ENCODE measurements around the gene ENDOD1.
"Not testable (repeated sequence)": the region's sequence is repeated elsewhere in the genome, so short reads cannot be mapped to it uniquely, and the experiment has no call there.

Gene ENDOD1

GRCh38 chr11:95089620-95090542, at the start of gene ENDOD1:
ENDOD1 (plus strand) TSS chr11:95089846; CDS start chr11:95089928, 82 bp downstream.
- DNase-seq: peak in 54 of 56 donors; percentile 22 to 94 (median 78)

- no peak for DNase-seq
Measured at GRCh38 chr11:95042239-95042638, 47.4 kb upstream of the ENDOD1 start.

GRCh38 chr11:95042906-95043305, 46.7 kb upstream of the ENDOD1 start:
- no peak for DNase-seq

GRCh38 chr11:95044010-95044409, 45.6 kb upstream of the ENDOD1 start:
- DNase-seq: no peak

- no peak for DNase-seq
Measured at GRCh38 chr11:95045812-95046211, 43.8 kb upstream of the ENDOD1 start.

- DNase-seq: not testable (repeated sequence)
Measured at GRCh38 chr11:95049122-95049521, 40.5 kb upstream of the ENDOD1 start, which contains the start of gene KDM4F. KDM4F (plus strand) TSS chr11:95049422.

- DNase-seq: no peak
Measured at GRCh38 chr11:95050595-95051202, 38.9 kb upstream of the ENDOD1 start.

- DNase-seq: no peak
Measured at GRCh38 chr11:95054356-95054755, 35.3 kb upstream of the ENDOD1 start.

- no peak for DNase-seq
Measured at GRCh38 chr11:95055283-95055897, 34.3 kb upstream of the ENDOD1 start.

GRCh38 chr11:95057959-95058358, 31.7 kb upstream of the ENDOD1 start:
- no peak for DNase-seq

- no peak for DNase-seq
Measured at GRCh38 chr11:95058621-95059020, 31.0 kb upstream of the ENDOD1 start.

- no peak for DNase-seq
Measured at GRCh38 chr11:95059046-95059445, 30.6 kb upstream of the ENDOD1 start.

- peak in 3 of 56 donors; percentile 10 to 31 (median 12) for DNase-seq
Measured at GRCh38 chr11:95065336-95065735, 24.3 kb upstream of the ENDOD1 start.

- DNase-seq: no peak
Measured at GRCh38 chr11:95066716-95067038, 23.0 kb upstream of the ENDOD1 start, which contains the start of gene SRSF8. SRSF8 (plus strand) TSS chr11:95066919; CDS start chr11:95067227, 308 bp downstream.

GRCh38 chr11:95067039-95067840, 22.4 kb upstream of the ENDOD1 start:
- peak in 54 of 56 donors; percentile 22 to 88 (median 74) for DNase-seq

- peak in 6 of 56 donors; percentile 34 to 73 (median 42) for DNase-seq
Measured at GRCh38 chr11:95067841-95068219, 21.8 kb upstream of the ENDOD1 start.

GRCh38 chr11:95068549-95068948, 21.1 kb upstream of the ENDOD1 start:
- peak in 47 of 56 donors; percentile 6 to 78 (median 56) for DNase-seq

GRCh38 chr11:95070471-95070870, 19.2 kb upstream of the ENDOD1 start:
- no peak for DNase-seq

- DNase-seq: no peak
Measured at GRCh38 chr11:95072948-95073347, 16.7 kb upstream of the ENDOD1 start.

- DNase-seq: peak in 18 of 56 donors; percentile 6 to 79 (median 22)
Measured at GRCh38 chr11:95074792-95075563, 14.7 kb upstream of the ENDOD1 start.
